GM23338 (cell line): Measurements from ENCODE around the gene RHNO1. TPM values are rescaled to one million over a fixed set of nuclear protein-coding genes. Genes with fewer than 3 reads are reported as not detected.

ENCODE experiments used
- ATAC-seq: fragments of 200-7000 bp; cut with Tn5 transposase; 3 replicates; pipeline ENCODE4 v1.9.1; 2020
- DNase-seq: peaks from one replicate; pipeline ENCODE4 v3.0.0-alpha.2; 2015; ENCODE audit warnings: low spot score
- H2AFZ ChIP-seq: fragments of 200-600 bp; sonication (generic); 2 replicates; pipeline ENCODE4 v1.8.0; 2016; ENCODE audit warnings: antibody characterized with exemption, mild to moderate bottlenecking, moderate library complexity
- H3F3A ChIP-seq: fragments of 200-600 bp; sonication (generic); replicated peaks from 2 replicates; pipeline ENCODE4 v1.8.0; 2017; ENCODE audit warnings: antibody characterized with exemption, mixed run types, low read depth
- H3K27ac ChIP-seq: fragments of 200-600 bp; sonication (generic); 2 replicates; pipeline ENCODE4 v1.6.1; 2016; ENCODE audit warnings: low read depth
- H3K27me3 ChIP-seq: fragments of 200-600 bp; sonication (generic); 2 replicates; pipeline ENCODE4 v1.8.0; 2016; ENCODE audit warnings: mild to moderate bottlenecking, mixed run types, moderate library complexity; ENCODE audit not compliant: insufficient read depth
- H3K36me3 ChIP-seq: fragments of 200-600 bp; sonication (generic); 2 replicates; pipeline ENCODE4 v1.8.0; 2016; ENCODE audit warnings: mild to moderate bottlenecking; ENCODE audit not compliant: insufficient read depth
- H3K4me1 ChIP-seq: fragments of 200-600 bp; sonication (generic); 2 replicates; pipeline ENCODE4 v1.8.0; 2016; ENCODE audit warnings: mild to moderate bottlenecking, moderate library complexity; ENCODE audit not compliant: insufficient read depth
- H3K4me2 ChIP-seq: fragments of 200-600 bp; sonication (generic); 2 replicates; pipeline ENCODE4 v1.7.1; 2017; ENCODE audit warnings: mixed run types
- H3K4me3 ChIP-seq: fragments of 200-600 bp; sonication (generic); 2 replicates; pipeline ENCODE4 v1.6.1; 2016; ENCODE audit warnings: mixed run types
- H3K79me2 ChIP-seq: fragments of 200-600 bp; sonication (generic); replicated peaks from 2 replicates; pipeline ENCODE4 v1.8.0; 2017; ENCODE audit warnings: mild to moderate bottlenecking; ENCODE audit not compliant: insufficient read depth
- H3K9me2 ChIP-seq: fragments of 200-600 bp; sonication (generic); 2 replicates; pipeline ENCODE4 v1.8.0; 2017; ENCODE audit not compliant: insufficient read depth
- H4K20me1 ChIP-seq: fragments of 200-600 bp; sonication (generic); replicated peaks from 2 replicates; pipeline ENCODE4 v1.8.0; 2017; ENCODE audit warnings: mild to moderate bottlenecking; ENCODE audit not compliant: insufficient read depth
- H3K27ac Mint-ChIP-seq: 2 replicates; pipeline ENCODE4 v1.8.0; 2020; ENCODE audit warnings: inconsistent platforms, mild to moderate bottlenecking, moderate library complexity, mixed read lengths
- H3K27me3 Mint-ChIP-seq: 3 replicates; pipeline ENCODE4 v1.8.0; 2022; ENCODE audit warnings: low read depth, mild to moderate bottlenecking, moderate library complexity, mixed read lengths, inconsistent platforms; ENCODE audit not compliant: insufficient read depth, poor library complexity
- H3K36me3 Mint-ChIP-seq: 3 replicates; pipeline ENCODE4 v1.8.0; 2021; ENCODE audit warnings: low read depth, mild to moderate bottlenecking, inconsistent platforms, moderate library complexity, mixed read lengths
- H3K4me1 Mint-ChIP-seq: 3 replicates; pipeline ENCODE4 v1.8.0; 2020; ENCODE audit warnings: mild to moderate bottlenecking, inconsistent platforms, mixed read lengths
- H3K4me3 Mint-ChIP-seq: 3 replicates; pipeline ENCODE4 v1.8.0; 2021; ENCODE audit warnings: moderate library complexity, mild to moderate bottlenecking, inconsistent platforms, mixed read lengths
- H3K9me3 Mint-ChIP-seq: 3 replicates; pipeline ENCODE4 v1.8.0; 2020; ENCODE audit warnings: moderate library complexity, mild to moderate bottlenecking, inconsistent platforms, mixed read lengths
- CREB1 ChIP-seq: fragments of 250-450 bp; sonication (Bioruptor Pico); IDR thresholded peaks from 2 replicates; pipeline ENCODE4 v1.5.0; 2020; ENCODE audit warnings: low read depth, mild to moderate bottlenecking, moderate library complexity
- EZH2 ChIP-seq: fragments of 200-600 bp; sonication (generic); IDR thresholded peaks from one replicate; pipeline ENCODE4 v1.8.0; 2017; ENCODE audit warnings: antibody characterized with exemption, mild to moderate bottlenecking, low read depth; ENCODE audit not compliant: unreplicated experiment
- EZH2phosphoT487 ChIP-seq: fragments of 200-600 bp; sonication (generic); IDR thresholded peaks from one replicate; pipeline ENCODE4 v1.8.1; 2018; ENCODE audit warnings: antibody characterized with exemption; ENCODE audit not compliant: unreplicated experiment
- JUNB ChIP-seq: IDR thresholded peaks from one replicate; pipeline ENCODE4 v1.6.1; 2016; ENCODE audit warnings: antibody characterized with exemption; ENCODE audit not compliant: unreplicated experiment
- NANOG ChIP-seq: IDR thresholded peaks from 2 replicates; pipeline ENCODE4 v1.6.1; 2016; ENCODE audit warnings: antibody characterized with exemption, borderline replicate concordance
- POLR2AphosphoS5 ChIP-seq: IDR thresholded peaks from 2 replicates; pipeline ENCODE4 v1.6.1; 2016; ENCODE audit warnings: antibody characterized with exemption, low read depth
- REST ChIP-seq: IDR thresholded peaks from one replicate; pipeline ENCODE4 v1.6.1; 2018; ENCODE audit warnings: antibody characterized with exemption; ENCODE audit not compliant: unreplicated experiment
- STAT1 ChIP-seq: IDR thresholded peaks from one replicate; pipeline ENCODE4 v1.6.1; 2016; ENCODE audit warnings: antibody characterized with exemption; ENCODE audit not compliant: unreplicated experiment
- ZNF114 ChIP-seq: fragments of 250-450 bp; sonication (Bioruptor Pico); IDR thresholded peaks from 2 replicates; pipeline ENCODE4 v1.5.0; 2020; ENCODE audit warnings: mild to moderate bottlenecking, moderate library complexity
- ZNF331 ChIP-seq: fragments of 250-450 bp; sonication (Bioruptor Pico); IDR thresholded peaks from 2 replicates; pipeline ENCODE4 v1.5.0; 2020; ENCODE audit warnings: low read depth, mild to moderate bottlenecking, moderate library complexity
- ZNF462 ChIP-seq: fragments of 250-450 bp; sonication (Bioruptor Pico); IDR thresholded peaks from 2 replicates; pipeline ENCODE4 v1.5.0; 2020; ENCODE audit warnings: mild to moderate bottlenecking, moderate library complexity
- polyA plus RNA-seq: library from polyadenylated mRNA; unstranded; fragments of >200 nt; fragmentation: Nextera tagmentation; extraction: Ambion mirVana; gene quantifications from 2 replicates; pipeline ENCODE4 v1.2.1, GENCODE V29; 2016
- total RNA-seq: library from RNA; depleted of rRNA; stranded (reverse); fragments of >200 nt; shearing (Covaris generic); gene quantifications from 2 replicates; pipeline ENCODE4 v1.2.3, GENCODE V29; 2014
- TF ChIP-seq, protein P1 (sequence below), 2 experiments: fragments of 200-600 bp in 1 of 2; sonication (generic) in 1 of 2; conservative IDR thresholded peaks; 2 replicates each; pipeline versions ENCODE4 v1.5.1 to v1.6.1; 2016 to 2017; ENCODE audit warnings: antibody characterized with exemption in 2 of 2, low read depth in 2 of 2, mild to moderate bottlenecking in 2 of 2, moderate library complexity in 1 of 2
- TF ChIP-seq, protein P2 (sequence below): IDR thresholded peaks from 2 replicates; pipeline ENCODE4 v1.6.1; 2016; ENCODE audit warnings: antibody characterized with exemption

The RHNO1 gene
- total and polyA plus RNA-seq, 2 experiments from 2014 or later: 56.4 to 63.8 TPM

DNA sequence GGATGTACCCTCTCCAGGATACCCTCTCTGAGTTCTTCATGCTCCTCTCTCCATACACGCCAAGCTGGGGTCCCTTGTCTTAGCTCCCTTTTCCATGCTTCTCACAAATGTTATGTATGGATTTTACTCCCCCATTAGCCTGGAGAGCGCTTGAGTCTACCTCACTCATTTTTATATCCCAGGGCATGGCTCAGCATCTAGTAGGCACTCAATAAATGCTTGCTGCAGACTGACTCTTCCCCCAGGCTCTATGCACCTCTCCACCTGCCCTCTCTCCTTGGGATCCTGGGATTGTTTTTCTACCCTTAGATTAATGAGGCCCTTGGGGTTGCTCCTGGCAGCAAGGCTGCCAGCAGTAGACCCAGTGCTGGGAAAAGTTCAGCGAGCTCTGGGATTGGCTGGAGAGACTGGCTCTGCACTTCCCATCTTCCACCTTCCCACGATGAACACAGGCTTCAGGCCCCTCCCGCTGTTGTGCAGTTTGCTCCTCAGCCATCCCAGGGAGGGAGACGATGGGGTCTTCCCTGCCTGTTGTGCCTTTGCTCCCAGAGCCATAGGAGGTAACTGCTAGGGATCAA is 44.4 kb upstream of the RHNO1 start:
- TF ChIP-seq REST: no peak
- TF ChIP-seq, protein P1, sequence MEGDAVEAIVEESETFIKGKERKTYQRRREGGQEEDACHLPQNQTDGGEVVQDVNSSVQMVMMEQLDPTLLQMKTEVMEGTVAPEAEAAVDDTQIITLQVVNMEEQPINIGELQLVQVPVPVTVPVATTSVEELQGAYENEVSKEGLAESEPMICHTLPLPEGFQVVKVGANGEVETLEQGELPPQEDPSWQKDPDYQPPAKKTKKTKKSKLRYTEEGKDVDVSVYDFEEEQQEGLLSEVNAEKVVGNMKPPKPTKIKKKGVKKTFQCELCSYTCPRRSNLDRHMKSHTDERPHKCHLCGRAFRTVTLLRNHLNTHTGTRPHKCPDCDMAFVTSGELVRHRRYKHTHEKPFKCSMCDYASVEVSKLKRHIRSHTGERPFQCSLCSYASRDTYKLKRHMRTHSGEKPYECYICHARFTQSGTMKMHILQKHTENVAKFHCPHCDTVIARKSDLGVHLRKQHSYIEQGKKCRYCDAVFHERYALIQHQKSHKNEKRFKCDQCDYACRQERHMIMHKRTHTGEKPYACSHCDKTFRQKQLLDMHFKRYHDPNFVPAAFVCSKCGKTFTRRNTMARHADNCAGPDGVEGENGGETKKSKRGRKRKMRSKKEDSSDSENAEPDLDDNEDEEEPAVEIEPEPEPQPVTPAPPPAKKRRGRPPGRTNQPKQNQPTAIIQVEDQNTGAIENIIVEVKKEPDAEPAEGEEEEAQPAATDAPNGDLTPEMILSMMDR (conservative IDR thresholded peaks at IDR 0.05; ENCODE audit: low read depth in 2 of 2): no peak
- no peak for TF ChIP-seq JUNB
- TF ChIP-seq NANOG: no peak
- TF ChIP-seq POLR2AphosphoS5: no peak
- TF ChIP-seq CREB1 (CRISPR knock-in tag): no peak
- TF ChIP-seq EZH2: no peak
- TF ChIP-seq ZNF114 (CRISPR knock-in tag): no peak
- TF ChIP-seq STAT1: no peak
- TF ChIP-seq ZNF462: no peak
- no peak for TF ChIP-seq EZH2phosphoT487
- TF ChIP-seq, protein P2, sequence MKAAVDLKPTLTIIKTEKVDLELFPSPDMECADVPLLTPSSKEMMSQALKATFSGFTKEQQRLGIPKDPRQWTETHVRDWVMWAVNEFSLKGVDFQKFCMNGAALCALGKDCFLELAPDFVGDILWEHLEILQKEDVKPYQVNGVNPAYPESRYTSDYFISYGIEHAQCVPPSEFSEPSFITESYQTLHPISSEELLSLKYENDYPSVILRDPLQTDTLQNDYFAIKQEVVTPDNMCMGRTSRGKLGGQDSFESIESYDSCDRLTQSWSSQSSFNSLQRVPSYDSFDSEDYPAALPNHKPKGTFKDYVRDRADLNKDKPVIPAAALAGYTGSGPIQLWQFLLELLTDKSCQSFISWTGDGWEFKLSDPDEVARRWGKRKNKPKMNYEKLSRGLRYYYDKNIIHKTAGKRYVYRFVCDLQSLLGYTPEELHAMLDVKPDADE: no peak
- TF ChIP-seq ZNF331 (CRISPR knock-in tag): no peak

More for the DNA sequence above, 44.4 kb upstream of the RHNO1 start:
- Histone ChIP-seq H3K4me1 (peaks cover 12% of the 10 kb centered on the region; the same call in 1 of the 2 replicates), H3K27ac (no peak overlapping the region), H3K4me3 (no peak overlapping the region), H3K4me2 (no peak overlapping the region), H3K9me2 (no peaks in the 10 kb centered on the region), H4K20me1 (peaks cover 5% of the 10 kb centered on the region; the same call in 1 of the 2 replicates), H3K36me3 (peaks cover 1% of the 10 kb centered on the region; the same call in 1 of the 2 replicates), H2AFZ (no peak overlapping the region), H3K27me3 (no peaks in the 10 kb centered on the region), H3K79me2 (no peaks in the 10 kb centered on the region), H3F3A (0 out of 2 replicates have a peak, but pooled peaks cover 3% of the 10 kb centered on the region)
- ATAC-seq (no peak), DNase-seq (no peak)
- H3K4me1 Mint-ChIP-seq: peaks cover 19% of the 10 kb centered on the region
- H3K27ac Mint-ChIP-seq: no peak overlapping the region
- H3K4me3 Mint-ChIP-seq: no peak overlapping the region
- peaks cover 17% of the 10 kb centered on the region for H3K36me3 Mint-ChIP-seq
- no peaks in the 10 kb centered on the region for H3K9me3 Mint-ChIP-seq
- H3K27me3 Mint-ChIP-seq: peaks cover 11% of the 10 kb centered on the region
